GM19099 (cell line): ENCODE data around the gene TUT7.

ENCODE experiments used
- POLR2A ChIP-seq: IDR thresholded peaks from 3 replicates; pipeline ENCODE4 v1.6.1; 2011; ENCODE audit warnings: low read depth; ENCODE audit not compliant: insufficient read length; ENCODE audit errors: extremely low read depth

TUT7 gene, protein sequence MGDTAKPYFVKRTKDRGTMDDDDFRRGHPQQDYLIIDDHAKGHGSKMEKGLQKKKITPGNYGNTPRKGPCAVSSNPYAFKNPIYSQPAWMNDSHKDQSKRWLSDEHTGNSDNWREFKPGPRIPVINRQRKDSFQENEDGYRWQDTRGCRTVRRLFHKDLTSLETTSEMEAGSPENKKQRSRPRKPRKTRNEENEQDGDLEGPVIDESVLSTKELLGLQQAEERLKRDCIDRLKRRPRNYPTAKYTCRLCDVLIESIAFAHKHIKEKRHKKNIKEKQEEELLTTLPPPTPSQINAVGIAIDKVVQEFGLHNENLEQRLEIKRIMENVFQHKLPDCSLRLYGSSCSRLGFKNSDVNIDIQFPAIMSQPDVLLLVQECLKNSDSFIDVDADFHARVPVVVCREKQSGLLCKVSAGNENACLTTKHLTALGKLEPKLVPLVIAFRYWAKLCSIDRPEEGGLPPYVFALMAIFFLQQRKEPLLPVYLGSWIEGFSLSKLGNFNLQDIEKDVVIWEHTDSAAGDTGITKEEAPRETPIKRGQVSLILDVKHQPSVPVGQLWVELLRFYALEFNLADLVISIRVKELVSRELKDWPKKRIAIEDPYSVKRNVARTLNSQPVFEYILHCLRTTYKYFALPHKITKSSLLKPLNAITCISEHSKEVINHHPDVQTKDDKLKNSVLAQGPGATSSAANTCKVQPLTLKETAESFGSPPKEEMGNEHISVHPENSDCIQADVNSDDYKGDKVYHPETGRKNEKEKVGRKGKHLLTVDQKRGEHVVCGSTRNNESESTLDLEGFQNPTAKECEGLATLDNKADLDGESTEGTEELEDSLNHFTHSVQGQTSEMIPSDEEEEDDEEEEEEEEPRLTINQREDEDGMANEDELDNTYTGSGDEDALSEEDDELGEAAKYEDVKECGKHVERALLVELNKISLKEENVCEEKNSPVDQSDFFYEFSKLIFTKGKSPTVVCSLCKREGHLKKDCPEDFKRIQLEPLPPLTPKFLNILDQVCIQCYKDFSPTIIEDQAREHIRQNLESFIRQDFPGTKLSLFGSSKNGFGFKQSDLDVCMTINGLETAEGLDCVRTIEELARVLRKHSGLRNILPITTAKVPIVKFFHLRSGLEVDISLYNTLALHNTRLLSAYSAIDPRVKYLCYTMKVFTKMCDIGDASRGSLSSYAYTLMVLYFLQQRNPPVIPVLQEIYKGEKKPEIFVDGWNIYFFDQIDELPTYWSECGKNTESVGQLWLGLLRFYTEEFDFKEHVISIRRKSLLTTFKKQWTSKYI (N-terminal part only)

DNA sequence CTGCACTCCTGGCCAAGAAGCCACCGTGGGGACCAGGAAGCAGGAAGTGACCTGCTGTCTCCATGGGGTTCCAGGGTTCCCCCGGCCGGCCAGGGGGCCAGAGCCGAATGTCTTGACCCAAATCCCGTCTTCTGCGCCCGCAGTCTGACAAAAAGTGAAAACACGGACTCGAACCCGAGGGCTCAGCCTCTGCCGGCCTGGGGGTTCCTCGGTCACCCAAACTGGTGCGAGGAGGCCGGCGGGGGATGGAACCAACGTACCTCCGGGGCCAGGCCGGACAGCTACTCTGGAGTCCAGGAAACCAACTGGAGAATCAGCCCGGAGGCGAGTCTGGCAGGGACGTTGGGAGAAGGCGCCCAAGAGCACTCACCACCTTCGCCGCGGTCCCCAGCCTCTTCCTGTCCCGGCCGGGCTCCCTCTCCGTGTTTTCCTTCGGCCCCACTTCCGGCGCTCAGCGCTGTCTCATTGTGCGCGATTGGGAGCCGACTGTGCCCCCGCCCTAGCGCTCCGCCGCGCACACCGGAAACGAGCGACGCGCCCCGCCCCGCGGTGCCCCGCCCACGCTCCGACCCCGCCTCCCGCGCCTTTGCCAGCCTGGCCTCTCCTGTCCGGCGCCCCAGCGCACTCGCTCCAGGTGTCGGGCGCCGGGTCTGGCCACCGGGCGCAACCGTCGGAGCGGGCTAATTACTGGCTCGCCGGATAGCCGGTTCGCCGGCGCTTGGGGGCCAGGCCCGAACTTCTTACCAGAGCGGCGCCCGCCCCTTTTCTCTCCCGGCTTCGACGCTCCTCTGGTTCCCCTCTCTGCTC is at the start of gene TUT7:
Gene TUT7 (minus strand): TSS at position 400 of the 807 bp plus-strand sequence. CDS start 1,211 bp downstream, outside the sequence.
- TF ChIP-seq POLR2A = peak; percentile 71

DNA sequence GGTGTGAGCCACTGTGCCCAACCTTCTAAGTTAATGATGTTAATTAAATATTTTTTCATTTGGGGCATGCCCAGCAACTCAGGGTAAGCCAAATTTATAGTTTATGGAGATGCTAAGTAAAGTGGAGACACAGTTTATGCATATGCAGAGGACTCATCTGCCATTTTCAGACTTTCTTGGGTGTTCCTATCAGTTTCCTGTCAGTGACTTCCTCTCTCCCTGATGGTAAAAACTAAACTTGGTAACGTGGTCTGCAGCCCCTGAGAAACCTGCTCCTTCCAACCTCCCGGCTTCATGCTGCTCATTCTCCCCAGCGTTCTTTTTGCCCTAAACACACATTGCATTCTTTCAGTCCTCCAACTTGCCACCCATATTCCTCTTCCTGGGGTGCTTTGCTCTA is 48.4 kb upstream of the TUT7 start:
- no peak for TF ChIP-seq POLR2A

DNA sequence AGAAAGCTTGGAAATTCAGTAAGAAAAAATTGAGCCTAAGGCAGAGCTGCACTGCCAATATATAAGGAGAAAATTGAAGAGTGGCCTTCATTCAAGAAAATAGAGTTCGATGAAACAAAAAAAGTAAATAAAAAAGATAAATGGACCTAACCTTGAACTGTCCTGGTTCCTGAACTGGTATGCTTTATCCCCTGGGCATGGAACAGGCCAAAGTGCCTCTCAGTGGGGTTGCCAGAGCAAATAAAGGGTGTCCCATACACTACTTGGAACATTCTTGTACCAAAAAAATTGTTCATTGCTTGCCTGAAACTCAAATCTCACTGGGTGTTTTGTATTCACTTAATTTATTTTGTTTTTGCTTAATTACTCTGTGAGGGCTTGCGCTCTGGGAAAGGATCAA is 42.2 kb upstream of the TUT7 start:
- no peak for TF ChIP-seq POLR2A

DNA sequence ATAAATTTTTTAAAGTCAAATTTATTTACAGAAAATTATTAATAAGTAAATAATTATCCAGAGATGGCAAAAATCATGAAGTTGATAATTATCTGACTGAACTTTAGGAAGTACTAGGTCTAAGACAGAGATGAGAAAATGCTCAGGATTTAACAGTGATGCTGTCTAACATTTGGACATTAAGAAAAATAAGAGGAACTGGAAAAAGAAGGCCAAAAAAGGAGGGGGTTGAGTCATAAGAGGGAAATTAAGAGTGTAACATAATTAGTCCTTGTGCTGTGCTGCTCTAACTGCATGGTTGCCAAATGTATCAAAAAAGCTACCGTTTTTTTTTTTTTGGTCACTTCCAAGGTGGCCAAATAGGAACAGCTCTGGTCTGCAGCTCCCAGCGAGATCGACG is 35.4 kb upstream of the TUT7 start:
- TF ChIP-seq POLR2A = no peak

DNA sequence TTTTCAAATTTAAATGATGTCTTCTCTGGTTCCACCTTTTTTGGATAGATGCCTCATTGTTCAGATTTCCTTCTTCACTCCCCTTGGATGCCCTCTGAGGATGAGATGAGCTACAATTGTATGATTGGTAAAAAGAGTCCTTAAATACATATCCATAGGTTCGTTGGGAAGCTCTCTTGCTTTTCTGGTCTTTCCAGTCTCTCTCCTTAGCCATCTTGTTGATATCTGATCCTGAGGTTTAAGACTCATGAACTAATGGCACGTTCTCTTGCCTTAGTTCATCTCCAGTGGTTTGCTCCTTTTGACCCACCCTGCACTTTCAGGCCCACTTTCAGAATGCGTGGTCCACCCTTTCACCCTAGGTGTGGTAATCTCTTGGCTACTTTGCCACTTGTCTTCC is 33.2 kb upstream of the TUT7 start:
- no peak for TF ChIP-seq POLR2A

DNA sequence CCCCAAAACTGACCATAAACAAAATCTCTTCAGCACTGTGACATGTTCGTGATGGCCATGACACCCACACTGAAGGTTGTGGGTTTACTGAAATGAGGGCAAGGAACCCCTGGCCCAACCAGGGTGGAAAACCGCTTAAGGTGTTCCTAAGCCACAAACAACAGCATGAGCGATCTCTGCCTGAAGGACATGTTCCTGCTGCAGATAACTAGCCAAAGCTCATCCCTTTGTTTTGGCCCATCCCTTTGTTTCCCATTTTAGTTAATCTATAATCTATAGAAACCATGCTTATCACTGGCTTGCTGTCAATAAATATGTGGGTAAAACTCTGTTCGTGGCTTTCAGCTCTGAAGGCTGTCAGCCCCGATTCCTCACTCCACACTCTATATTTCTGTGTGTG is 21.8 kb upstream of the TUT7 start:
- no peak for TF ChIP-seq POLR2A

DNA sequence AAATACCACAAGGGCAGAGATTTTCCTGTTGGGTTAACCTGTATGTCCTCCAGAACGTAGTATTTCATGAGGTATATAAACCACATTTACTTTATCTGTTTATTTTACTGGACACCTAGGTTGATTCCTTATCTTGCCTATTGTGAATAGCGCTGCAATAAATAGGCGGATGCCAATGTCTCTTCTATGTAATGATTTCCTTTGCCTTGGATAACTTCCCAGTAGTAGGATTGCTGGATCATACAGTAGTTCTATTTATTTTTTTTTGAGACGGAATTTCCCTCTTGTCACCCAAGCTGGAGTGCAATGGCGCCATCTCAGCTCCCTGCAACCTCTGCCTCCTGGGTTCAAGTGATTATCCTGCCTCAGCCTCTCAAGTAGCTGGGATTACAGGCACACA is 15.6 kb upstream of the TUT7 start:
- no peak for TF ChIP-seq POLR2A

DNA sequence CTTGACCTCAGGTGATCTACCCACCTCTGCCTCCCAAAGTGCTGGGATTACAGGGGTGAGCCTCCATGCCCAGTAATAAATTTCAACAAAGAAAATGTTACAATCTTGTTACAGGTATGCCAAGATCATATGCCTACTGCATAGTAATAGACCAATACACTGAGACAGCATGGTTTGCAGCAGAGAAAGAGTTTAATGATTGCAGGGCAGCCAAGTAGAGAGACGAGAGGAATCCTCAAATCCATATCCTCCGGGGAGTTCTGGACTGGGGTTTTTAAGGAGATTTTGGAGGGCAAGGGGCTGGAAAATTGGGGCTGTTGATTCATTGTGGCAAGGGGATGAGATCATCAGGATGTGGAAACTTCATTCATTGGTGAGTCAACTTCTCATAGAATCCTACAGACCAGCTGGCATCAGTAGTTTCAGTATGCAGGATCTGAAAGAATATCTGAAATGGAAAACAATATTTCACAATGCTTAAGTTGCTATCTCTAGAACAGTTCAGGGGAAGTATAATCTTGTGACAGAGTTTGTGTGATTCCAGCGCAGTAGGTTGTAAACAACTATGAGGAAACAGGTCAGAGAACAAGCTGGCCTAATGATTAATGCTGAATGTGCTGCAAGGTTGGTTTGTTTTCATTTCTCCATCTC is 14.8 kb upstream of the TUT7 start:
- no peak for TF ChIP-seq POLR2A

DNA sequence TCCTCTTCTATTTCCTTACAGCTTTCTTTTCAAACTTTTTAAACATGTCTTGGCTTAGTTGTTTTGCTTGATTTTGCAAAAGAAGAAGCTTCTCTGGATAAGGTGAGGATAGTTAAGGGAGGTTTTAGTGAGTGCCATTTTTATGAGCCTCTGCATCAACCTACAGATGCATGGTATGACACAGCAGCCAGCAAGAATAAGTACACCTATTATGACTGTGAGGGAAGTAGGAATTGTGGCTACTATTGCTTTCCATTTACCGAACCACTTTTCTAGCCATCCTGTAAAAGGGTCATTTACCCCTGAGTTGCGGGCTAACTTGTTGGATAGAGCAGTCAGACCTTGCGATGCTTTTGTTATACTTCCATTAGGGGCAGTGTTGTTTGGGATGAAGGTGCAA is 7.0 kb upstream of the TUT7 start:
- no peak for TF ChIP-seq POLR2A

DNA sequence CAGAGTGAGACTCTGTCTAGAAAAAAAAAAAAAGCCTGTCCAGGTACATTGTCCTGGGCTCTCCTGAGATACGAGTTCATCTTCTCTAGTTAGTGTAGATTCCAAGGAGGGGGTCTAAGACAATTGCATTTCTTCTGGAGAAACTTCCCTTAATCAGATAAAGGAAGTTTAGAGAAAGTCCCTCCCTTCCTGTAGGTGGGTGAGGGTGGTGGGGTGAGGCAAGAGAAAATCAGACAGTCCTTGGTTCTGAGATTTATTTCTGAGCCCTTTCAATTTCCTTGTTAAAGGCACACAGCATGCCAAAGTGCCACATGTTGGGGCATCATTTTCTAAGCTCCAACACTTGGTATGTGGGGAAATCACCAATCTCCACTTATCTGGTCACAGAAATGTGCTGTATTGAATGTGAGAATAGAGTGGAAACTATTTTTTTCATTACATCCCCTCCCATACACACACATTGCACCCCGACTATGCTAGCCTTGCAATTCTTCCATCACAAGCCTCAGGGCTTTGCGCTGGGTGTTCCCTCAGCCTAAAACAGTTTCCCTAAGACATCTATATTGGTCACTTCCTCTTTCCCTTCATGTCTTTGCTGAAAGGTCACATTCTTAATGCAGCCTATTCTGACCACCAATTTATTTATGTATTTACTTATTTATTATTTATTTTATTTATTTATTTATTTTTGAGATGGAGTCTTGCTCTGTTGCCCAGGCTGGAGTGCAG is 5.1 kb upstream of the TUT7 start:
- no peak for TF ChIP-seq POLR2A

DNA sequence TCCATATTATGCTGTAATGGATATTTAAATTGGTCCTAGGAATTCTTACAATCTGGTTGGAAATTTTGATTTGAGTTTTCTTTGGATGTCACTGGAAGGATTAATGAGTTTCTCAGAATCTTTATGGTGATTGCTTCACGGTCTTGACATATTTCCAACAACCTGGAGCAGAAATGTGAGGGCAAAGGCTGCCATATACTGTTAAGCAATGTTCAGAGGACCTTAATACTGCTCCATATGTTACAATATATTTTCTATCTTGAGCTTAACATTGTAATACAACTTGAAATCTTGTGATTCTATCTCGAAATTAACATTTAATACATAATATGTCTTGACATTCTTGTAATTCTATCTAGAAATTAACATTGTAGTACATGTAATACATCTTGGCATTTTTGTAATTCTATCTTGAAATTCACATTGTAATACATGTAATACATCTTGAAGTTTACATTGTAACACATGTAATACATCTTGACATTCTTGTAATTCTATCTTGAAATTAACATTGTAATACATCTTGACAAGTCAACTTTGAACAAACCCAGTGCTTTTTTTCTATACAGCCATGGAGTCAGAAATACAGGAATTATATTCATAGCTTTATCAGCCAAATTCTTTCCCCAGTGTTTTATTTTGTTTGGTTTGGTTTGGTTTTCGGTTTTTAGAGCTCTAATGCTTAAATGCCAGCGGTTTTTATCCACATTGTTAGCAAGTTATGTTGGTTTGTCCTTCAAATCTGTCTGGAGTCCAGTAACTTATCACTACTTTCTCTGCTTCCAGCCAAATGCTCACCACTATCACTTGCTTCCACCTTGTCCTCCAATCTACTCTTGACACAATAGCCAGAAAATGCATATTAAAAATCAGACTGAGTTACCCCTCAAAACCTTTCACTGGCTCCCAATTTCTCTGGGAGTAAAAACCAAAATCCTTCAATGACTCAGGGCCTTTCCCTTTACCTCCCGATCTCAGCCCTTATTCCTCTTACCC is 3.0 kb upstream of the TUT7 start:
- no peak for TF ChIP-seq POLR2A

DNA sequence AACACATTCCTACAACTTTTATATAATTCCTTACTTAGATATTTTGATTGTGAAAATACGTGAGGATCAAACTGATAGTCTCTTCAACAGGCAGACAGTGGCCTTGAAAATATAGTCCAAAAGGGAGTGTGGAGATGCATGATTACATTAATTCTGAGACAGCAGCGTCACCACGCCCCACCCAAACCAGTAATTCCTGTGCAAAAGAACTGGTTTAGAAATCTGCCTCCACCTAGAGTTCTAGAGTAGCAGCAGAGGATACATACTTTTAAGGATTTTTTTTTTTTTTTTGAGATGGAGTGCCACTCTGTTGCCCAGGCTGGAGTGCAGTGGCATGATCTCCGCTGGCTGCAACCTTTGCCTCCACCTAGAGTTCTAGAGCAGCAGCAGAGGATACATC is 1.6 kb upstream of the TUT7 start:
- no peak for TF ChIP-seq POLR2A
